Activated T-cell treated with anti-CD3 and anti-CD28 coated beads for 1 hour (primary cell): ENCODE results near the gene MAGI1.
"Not testable (repeated sequence)": the region's sequence is repeated elsewhere in the genome, so short reads cannot be mapped to it uniquely, and the experiment has no call there.

Experiments
- DNase-seq: peaks from one replicate; pipeline ENCODE4 v3.0.0-alpha.2; 2020; ENCODE audit warnings: low read depth

MAGI1 gene

DNA sequence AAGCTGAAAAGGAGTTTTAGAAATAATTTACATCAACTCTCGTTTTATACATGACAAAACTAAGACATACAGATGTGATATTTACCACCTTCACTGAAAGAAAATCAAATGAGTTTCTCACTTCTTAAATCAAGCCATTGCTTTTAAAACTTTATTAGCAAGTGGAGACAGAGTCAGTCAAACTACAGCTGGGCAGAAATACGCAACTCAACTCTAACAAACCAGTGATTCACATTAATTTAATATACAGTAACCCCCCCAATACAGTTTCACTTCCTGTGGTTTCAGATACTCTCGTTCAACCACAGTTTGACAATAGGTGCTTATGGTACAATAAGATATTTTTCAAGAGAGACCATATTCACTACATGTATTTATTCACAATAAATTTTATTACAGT is 477.1 kb downstream of the MAGI1 start:
- no peak for DNase-seq

DNA sequence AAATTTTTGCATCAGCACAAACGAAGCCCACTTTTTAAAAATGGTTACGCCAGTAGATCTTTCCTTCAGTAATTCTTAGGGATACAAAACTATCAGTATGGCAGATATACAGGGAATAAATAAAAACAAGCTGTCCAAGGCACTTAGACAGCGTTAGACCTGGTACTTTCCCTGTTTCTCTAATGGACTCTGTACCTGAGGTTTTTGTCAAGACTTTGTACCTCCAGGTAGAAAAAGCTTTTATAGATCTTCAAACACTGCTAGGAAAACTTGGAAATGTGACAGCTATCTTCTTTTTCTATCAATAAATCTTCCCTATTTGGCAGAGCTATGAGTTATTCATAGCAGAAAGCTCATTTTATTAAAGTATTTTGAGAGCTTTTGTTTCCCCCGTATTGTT is 477.8 kb downstream of the MAGI1 start:
- DNase-seq: no peak

GRCh38 chr3:65560133-65560532 is 478.6 kb downstream of the MAGI1 start:
- no peak for DNase-seq

GRCh38 chr3:65559643-65560042 is 479.1 kb downstream of the MAGI1 start:
- no peak for DNase-seq

GRCh38 chr3:65558826-65559225 is 479.9 kb downstream of the MAGI1 start:
- DNase-seq: no peak

GRCh38 chr3:65557899-65558564 is 480.7 kb downstream of the MAGI1 start:
- DNase-seq: no peak

- no peak for DNase-seq
Observed at GRCh38 chr3:65556934-65557577, 481.7 kb downstream of the MAGI1 start.

- DNase-seq: no peak
Observed at GRCh38 chr3:65552434-65552833, 486.3 kb downstream of the MAGI1 start.

DNA sequence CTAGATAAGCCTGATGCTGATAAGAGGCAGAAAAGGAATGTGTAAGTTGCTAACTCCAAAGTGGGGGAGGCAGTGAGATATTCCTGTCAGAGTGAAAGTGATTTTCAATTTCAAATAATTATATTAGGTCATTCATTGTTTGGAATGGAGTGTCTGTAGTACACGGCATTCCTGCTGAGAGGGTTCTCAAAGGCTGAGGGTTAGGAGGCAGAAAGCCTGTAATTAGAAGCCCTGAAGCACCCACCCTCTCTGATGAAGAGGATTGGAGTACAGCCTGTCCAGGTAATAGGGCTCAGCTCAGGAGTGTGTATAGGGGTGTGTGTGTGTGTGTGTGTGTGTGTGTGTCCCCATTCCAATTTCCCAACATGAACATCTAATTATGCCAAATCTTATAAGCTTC is 486.8 kb downstream of the MAGI1 start:
- DNase-seq: no peak

- DNase-seq: no peak
Observed at GRCh38 chr3:65550137-65550536, 488.6 kb downstream of the MAGI1 start.

DNA sequence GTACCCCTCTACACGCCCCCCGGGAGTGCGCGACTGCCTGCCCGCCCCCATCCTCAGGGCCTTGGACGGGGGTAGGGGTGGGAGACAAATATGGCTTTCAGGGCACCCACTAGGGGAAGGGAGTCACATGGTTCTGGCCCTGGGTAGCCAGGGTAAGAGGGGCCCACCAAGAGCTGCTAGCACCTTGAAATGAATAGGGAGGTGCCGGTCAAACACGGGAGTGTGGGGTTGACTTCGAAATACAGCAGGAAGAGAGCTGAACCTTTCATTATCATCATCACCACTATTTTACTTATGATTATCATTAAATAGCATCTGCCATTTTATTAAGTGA is 489.1 kb downstream of the MAGI1 start:
- no peak for DNase-seq

- no peak for DNase-seq
Observed at GRCh38 chr3:65548848-65549625, 489.7 kb downstream of the MAGI1 start.

DNA sequence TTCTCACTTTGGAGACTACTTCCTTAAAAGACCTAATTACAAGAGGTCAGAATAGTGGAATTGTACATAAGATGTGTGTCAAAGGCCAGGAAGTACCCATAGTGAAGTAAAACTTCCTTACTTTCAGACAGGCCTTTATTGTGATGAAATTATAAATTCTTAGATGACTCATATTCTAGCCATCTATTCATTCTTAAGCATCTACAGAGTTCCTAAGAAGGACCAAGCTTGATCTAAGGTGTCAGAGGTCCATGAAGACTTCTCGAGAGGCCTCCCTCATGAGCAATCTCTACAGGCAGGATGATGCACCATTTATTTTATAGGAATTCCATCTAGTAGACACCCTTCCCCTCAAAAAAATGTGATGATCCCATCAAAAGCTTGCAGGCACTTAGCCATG is 493.3 kb downstream of the MAGI1 start:
- DNase-seq: no peak

DNA sequence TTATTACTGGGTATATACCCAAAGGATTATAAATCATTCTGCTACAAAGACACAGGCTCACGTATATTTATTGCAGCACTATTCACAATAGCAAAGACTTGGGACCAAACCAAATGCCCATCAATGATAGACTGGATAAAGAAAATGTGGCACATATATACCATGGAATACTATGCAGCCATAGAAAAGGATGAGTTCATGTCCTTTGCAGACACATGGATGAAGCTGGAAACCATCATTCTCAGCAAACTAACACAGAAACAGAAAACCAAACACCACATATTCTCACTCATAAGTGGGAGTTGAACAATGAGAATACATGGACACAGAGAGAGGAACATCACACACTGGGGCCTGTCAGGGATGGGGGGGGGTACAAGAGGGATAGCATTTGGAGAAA is 495.3 kb downstream of the MAGI1 start:
- DNase-seq: not testable (repeated sequence)

DNA sequence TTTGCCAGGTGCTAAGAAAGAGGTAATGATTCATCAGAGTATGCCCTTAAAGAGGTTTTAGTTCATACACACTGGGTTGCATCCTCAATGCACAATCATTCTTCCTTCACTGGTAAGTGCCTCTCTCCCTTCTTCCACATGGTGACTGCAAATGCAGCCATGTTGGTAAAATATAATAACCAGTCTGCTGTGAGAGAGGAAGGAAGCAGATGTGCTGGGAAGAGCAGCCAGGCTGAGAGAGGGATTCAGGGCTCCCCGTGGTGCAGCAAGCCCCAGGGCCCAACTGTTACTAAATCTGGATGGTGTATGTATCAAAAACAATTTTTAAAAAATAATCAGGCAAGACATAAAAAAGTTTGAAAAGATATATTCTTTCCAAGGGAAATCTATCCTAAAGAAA is 498.1 kb downstream of the MAGI1 start:
- DNase-seq: no peak

- DNase-seq: no peak
Observed at GRCh38 chr3:65539616-65540015, 499.1 kb downstream of the MAGI1 start.

GRCh38 chr3:65538101-65538500 is 500.6 kb downstream of the MAGI1 start:
- DNase-seq: no peak

GRCh38 chr3:65537109-65537508 is 501.6 kb downstream of the MAGI1 start:
- DNase-seq: no peak

DNA sequence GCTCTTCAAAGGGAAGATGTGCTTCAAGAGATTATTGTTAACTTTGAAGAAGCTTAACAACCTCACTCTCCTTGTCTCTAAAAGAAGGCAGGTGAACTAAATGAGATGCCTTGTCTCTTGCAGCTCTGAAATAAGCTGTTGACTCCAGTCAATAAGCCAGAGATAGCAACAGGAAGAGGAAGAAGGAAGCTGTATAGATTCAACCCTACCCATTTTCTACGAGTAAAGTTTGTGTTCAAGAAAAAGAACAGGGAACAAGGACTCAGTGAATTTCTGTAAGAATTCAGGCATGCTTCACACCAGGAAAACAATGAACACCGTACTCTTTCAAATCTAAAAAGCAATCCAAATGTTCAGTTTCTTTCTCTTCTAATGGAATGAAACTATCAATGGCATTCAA is 503.5 kb downstream of the MAGI1 start:
- DNase-seq: no peak

GRCh38 chr3:65534805-65535204 is 503.9 kb downstream of the MAGI1 start:
- no peak for DNase-seq

DNA sequence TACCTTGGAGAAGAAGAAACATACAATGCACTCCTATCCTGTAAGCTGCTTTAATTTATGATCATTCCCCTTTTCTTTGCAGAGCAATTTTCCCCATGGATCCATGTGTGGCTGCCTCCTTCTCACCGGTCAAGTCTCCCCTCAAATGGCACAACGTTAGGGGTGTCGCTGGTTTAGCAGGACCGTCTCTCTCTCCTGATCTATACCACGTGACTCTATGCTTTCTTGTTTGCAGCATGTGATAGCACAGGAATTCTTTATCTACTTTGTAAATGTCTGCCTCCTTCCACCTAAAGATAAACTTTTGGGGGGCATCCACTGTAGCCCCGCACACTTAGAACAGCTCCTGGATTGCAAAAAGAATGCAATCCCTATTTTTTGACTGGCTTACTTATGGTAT is 506.0 kb downstream of the MAGI1 start:
- no peak for DNase-seq

- no peak for DNase-seq
Observed at GRCh38 chr3:65532215-65532614, 506.5 kb downstream of the MAGI1 start.

DNA sequence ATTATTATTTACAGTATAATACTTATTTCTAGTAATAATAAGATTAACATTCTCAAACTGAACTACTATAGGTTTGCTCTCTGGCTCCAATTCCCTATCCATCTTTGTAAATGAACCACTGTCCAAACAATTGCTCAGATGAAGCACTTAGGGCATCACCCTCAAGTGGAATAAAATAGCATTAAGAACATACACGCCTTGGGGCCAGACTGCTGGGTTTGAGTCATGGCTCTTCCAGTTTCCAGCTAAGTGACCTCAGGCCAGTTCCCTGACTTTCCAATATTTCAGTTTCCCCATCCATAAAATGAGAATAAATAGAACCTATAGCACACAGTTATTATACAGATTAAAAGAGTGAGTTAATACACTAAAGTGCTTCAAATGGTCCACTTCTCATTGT is 507.2 kb downstream of the MAGI1 start:
- DNase-seq: no peak

DNA sequence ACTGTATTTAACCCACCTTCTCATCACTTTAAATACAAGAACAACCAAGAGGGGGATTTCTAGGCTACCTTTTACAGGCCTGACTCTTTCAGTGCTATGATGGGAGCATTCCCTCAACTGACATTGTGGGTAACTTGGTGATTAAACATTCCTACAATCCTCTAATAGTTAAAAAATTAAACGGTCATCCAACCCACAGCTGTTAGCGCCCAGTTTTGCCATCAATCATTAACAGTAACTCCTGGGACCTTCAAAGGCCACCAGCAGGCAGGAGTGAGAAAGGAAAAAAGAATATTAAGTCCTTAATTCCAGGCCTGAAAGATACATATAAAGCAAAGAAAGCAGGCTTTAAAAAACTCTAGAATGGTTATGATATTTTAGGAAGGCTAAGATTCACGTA is 512.1 kb downstream of the MAGI1 start:
- DNase-seq: no peak
